NCI-H748 (cell line): Measurements from ENCODE around the gene ZNF726.
"Not testable (repeated sequence)": the region's sequence is repeated elsewhere in the genome, so short reads cannot be mapped to it uniquely, and the experiment has no call there.

ENCODE experiments used
- DNase-seq: peaks from one replicate; lab custom pipeline; 2025; ENCODE audit not compliant: unreplicated experiment; lab: John Stamatoyannopoulos, UW

Gene ZNF726

DNA sequence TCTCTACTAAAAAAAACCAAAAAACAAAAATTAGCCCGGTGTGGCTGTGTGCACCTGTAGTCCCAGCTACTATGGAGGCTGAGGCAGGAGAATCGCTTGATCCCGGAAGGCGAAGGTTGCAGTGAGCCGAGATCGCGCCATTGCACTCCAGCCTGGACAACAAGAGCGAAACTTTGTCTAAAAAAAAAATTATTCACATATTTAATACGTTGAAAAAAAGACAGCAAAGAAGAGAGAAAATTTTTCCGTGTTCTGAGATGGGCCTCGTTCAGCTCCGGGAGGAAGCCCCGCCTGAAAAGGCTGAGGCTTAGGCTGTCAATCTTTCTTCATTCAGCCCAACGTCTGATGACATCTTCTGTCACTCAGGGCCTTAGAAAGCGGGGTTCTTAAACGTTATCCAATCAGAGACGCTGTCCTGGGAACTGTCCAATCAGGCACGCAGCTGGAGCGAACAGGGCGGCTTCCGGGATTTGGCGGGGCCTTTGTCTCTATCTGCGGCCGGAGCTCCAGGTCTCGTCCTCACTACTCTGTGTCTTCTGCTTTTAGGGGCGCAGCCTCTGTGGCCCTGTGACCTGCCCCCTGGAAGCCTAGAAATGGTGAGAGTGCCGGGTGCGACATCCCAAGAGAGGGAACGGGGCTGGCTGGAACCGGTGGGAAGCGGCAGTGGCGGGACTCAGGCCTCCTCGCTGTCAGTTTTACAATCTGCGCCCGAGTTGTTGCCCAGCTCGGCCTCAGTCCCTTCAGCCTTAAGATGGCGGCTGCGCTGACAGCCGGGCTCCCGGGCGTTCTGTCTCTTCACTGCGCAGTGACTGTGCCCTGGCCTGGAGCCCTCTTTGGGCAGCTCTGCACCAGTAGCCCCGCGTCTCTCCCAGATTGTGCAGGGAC lies at the start of gene ZNF726:
Gene ZNF726 (plus strand): TSS at position 485 of the 885 bp plus-strand sequence. CDS start 109 bp downstream, at position 594.
- DNase-seq = peak; percentile 97

DNA sequence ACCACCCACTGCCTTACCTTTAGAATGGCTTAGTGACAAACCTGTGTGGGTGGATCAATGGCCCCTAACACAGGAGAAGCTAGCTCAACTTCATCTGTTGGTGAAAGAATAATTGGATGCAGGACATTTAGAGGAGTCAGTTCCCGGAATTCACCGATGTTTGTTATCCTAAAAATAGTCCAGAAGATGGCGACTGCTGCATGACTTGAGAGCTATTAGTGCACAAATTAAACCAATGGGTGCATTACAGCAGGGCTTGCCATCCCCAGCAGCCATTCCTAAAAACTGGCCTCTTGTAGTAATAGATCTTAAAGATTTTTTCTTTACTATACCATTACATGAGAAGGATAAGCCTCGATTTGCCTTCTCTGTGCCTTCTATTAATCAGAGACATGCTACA lies 46.8 kb upstream of the ZNF726 start:
- DNase-seq = peak; percentile 53

DNA sequence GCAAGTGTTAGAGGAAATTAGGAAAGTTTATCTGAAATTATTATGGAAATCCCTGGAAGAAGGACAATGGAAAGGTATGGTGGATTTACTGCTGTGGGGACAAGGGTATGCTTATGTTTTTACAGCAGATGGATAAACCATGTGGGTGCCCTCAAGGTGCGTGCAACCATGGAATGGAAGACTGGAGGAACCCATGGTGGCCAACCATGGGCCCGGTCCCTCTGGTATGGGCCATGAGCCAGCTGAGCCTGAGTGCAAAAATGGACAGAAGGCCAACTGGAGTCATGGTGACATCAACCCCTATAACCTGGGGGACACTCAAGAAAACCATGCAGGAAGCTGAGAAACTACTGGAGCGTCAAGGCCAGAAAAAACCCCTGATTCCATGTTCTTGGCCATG lies 46.1 kb upstream of the ZNF726 start:
- no peak for DNase-seq

GRCh38 chr19:23872282-23872919 lies 42.3 kb upstream of the ZNF726 start:
- DNase-seq = no peak

DNA sequence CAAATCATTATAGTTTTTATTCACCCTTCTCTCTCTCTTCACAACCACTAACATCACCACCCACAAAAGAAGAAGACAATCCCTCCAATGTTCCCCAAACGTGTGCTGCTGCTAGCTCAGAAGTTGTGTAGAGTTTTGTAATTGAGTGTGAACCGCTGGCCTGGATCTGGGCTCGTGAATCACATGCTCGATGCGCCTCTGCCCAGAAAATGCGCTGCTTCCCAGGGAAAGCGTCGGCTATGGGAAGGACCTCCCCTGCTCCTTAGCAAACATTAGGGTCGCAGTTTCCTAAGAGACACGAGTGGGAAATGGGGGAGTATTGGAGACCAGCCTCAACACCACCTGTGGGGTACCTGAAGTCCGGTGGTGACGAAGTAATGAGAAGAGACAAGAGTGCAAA lies 38.4 kb upstream of the ZNF726 start:
- no peak for DNase-seq

- not testable (repeated sequence) for DNase-seq
Measured at GRCh38 chr19:23876756-23877155, 37.9 kb upstream of the ZNF726 start.

- DNase-seq = peak; percentile 93
Measured at GRCh38 chr19:23882493-23882892, 32.2 kb upstream of the ZNF726 start.

DNA sequence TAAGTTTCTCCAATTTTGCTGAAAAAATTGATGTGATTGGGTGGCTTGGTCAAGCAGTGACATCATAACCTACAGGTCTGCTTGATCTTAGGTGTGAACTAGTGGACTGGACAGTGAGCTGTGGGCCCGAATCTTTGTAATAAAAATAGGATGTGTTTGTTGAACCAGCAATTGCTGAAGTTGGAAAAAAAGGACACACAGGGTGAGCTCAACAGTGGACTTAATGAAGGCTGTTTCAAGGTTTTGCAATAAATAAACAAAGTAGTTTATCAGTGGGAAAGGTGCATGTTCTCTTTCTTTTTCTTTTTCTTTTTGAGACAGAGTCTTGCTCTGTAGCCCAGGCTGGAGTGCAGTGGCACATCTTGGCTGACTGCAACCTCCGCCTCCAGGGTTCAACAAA lies 30.3 kb upstream of the ZNF726 start:
- no peak for DNase-seq

GRCh38 chr19:23887642-23888041 lies 27.0 kb upstream of the ZNF726 start:
- peak; percentile 90 for DNase-seq

DNA sequence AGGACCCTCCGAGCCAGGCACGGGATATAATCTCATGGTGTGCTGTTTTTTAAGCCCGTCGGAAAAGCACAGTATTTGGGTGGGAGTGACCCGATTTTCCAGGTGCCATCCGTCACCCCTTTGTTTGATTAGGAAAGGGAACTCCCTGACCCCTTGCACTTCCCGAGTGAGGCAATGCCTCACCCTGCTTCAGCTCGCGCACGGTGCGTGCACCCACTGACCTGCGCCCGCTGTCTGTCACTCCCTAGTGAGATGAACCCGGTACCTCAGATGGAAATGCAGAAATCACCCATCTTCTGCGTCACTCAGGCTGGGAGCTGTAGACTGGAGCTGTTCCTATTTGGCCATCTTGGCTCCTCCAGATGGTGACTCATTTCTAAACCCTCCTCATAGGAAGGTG lies 18.6 kb upstream of the ZNF726 start:
- DNase-seq = not testable (repeated sequence)

DNA sequence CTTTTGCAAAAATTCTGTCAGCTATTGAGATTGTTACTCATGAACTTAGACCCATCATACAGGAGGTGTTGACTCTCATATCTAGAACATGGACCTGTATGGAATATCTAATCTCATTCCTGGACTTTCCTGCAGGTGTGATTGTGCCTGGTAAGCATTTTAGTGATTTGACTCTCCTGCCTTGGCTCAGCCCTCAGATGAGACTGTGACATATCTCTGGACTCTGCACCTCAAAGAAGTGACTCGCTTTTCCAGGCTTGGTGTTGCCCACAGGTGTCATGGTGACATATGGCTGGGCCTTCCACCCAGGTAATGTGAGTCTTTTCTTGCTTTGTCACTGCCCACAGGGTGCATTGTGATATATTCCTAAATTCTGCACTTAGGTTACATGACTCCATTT lies 17.8 kb upstream of the ZNF726 start:
- DNase-seq = no peak

- DNase-seq = no peak
Measured at GRCh38 chr19:23901360-23901759, 13.3 kb upstream of the ZNF726 start.

GRCh38 chr19:23904406-23904805 lies 10.3 kb upstream of the ZNF726 start:
- no peak for DNase-seq

DNA sequence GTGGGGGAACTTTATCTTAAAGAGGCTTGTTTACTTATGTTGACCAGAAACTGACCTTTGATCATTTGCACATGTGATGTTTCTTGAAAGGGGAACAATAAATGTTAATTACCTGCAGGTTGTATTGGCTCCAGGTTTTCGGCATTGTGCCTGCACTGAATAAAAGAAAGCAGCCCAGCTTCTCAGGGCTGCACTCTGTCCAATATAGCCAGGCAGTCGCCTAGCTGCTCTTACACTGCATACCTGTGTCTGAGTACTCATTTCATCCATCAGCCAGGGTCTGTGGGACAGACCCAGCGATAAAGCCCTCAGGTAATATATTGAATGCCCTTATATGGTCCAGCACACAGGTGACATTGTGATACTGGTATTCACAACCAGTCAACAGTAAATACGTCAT lies 8.9 kb upstream of the ZNF726 start:
- DNase-seq = no peak

DNA sequence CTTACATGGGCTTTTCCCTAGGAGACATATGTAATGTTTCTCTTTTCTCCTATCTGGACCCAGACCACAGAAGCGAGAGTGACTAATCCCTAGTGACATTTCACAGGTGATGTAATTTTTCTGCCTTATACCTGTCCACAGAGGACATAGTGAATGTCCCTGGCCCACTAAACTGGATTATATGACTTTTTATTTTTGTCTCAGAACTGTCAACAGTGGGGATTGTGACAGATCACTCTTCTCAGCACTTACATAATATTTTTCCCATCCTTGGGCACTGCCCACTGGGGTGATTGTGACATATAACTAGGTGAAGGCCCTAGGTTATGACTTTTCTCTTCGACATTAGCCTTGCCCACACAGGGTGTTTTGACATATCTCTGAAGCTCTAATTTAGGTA lies 7.9 kb upstream of the ZNF726 start:
- DNase-seq = no peak

- DNase-seq = no peak
Measured at GRCh38 chr19:23908165-23908564, 6.5 kb upstream of the ZNF726 start.

DNA sequence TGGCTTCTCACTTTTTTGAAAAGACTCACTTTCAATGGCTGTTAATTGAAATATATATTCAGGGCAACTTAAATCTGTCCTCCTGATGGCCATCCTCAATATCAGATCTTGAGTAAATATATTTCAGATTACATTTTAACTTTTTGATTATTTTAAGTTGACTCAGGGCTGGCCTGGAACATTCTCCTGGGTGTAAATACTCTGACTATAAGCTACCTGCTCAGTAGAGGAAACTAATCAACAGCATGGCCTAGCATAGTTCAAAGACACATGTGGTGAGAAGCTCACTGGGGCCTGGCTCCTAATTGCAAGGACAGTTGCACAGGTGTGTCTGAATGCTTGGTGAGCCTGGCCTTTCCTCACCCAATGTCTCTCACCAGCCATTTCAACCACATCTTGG lies 5.5 kb upstream of the ZNF726 start:
- DNase-seq = no peak

DNA sequence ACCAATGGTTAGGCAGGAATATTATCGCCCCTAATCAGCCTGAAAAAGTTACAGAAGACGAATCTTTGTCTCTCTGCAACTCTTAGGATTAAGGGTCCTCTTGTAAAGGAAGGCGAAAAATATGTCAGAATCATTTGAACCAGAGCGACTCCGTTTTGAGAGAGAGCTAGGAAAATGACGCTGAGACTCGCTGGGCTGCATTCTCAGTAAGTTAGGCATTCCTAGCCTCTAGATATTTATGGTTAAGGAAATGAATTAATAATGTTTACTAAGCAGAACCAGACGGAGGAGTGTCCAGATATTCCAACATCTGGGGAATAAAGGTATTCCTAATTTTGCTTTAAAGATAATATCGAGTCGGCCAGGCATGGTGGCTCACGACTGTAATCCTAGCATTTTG lies 755 bp upstream of the ZNF726 start:
- no peak for DNase-seq

- no peak for DNase-seq
Measured at GRCh38 chr19:23916991-23917390, 2.3 kb downstream of the ZNF726 start.

DNA sequence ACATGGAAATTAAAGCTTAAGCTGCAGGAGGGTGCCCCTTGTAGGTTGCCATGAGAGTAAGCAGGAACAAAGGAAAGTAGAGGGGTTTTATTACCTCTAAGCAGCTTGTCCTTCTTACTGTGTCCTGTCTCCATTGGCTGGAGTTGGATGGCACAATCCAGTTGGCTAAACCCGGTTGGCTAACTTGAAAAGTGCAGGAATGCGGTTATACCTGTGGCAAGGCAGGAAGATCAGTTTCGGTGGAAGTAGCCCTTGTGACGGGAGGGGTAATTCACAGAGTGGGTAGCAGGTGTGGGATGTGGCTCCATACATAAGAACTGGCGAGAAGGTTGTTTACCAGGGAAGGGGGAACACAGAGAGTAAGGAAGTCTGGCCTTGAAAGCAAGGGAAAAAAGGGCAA lies 3.2 kb downstream of the ZNF726 start:
- peak; percentile 80 for DNase-seq

DNA sequence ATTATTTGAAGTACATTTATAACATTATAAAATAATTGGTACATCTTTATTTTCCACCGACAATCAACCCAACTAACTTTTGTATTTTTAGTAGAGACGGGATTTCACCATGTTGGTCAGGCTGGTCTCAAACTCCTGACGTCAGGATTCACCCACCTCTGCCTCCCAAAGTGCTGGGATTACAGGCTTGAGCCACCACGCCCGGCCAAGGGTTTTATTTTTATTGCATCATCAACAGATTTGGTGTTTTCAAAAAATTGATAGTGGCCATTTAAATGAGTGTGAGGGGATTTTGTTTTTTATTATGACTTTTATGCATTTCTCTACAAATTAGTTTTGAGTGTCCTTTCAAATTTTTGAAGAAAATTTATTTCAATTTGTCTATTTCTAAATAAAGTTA lies 10.6 kb downstream of the ZNF726 start:
- DNase-seq = no peak

DNA sequence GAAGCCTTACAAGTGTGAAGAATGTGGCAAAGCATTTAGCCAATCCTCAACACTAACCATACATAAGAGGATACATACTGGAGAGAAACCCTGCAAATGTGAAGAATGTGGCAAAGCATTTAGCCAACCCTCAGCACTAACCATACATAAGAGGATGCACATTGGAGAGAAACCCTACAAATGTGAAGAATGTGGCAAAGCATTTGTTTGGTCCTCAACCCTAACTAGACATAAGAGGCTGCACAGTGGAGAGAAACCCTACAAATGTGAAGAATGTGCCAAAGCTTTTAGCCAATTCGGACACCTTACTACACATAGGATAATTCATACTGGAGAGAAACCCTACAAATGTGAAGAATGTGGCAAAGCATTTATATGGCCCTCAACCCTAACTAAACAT lies 18.2 kb downstream of the ZNF726 start:
- no peak for DNase-seq
